ENCODE measurements around the gene INO80.

Gene INO80

DNA sequence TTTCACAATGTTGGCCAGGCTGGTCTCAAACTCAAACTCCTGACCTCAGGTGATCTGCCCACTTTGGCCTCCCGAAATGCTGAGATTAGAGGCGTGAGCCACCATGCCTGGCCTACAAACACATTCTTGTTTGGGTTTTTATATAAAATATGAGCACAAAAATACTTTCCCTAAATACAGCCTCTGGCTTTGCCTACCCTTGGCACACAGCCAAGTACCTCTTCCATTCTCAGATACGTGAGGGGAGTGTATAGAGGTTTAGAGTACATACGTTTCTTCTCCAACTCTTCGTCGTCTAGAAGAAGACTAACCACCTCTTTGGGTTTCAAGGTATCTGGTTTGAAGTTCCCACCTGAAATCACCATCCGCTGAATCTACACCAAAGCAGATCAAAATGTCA is 129.3 kb downstream of the INO80 start:
- Histone ChIP-seq H3K4me1 (ENCODE audit: insufficient read depth, low read length, severe bottlenecking) (no peaks in the 10 kb centered on the region), H3K27ac (ENCODE audit: low read depth, low read length, poor library complexity, severe bottlenecking) (no peak overlapping the region)

DNA sequence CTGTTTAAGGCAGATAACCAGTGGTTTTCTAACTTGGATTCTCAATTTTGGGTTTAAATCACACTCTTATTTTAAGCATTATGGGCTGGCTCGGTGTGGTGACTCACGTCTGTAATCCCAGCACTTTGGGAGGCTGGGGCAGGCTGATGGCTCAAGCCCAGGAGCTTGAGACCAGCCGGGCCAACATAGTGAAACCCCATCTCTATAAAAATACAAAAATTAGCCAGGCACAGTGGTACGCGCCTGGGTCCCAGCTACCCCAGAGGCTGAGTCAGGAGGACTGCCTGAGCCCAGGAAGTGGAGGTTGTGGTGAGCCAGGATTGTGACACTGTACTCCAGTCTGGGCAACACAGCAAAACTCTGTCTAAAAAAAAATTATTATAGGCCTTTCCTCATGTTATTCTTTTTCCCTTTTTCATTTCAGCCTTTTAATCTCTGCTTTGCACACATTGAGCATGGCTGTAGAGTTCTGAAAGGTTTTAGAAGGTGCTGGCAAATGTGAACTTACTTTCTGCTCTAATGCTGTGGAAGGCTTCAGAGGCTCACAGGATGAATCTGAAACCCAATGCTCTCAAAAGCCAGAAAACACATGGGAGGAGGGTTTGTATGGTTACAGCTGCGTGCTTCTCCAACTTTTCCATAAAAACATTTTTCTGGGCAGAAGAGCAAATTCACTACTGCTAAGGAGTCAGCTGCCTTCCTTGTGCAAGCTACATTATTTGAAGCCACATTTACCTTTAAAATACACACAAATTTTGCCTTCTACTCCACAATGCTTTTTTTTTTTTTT is 130.3 kb downstream of the INO80 start:
- no peaks in the 10 kb centered on the region for H3K27me3 ChIP-seq (ENCODE audit: insufficient read depth, low read length)
- no peaks in the 10 kb centered on the region for H4K20me1 ChIP-seq (ENCODE audit: insufficient read depth, low read length)
- no peaks in the 10 kb centered on the region for H3K9me2 ChIP-seq (ENCODE audit: low read depth, low read length)
- H3K4me1 ChIP-seq (ENCODE audit: insufficient read depth, low read length, severe bottlenecking): no peaks in the 10 kb centered on the region
- H3F3A ChIP-seq (ENCODE audit: insufficient read depth, low read length): no peaks in the 10 kb centered on the region
- no peak overlapping the region for H2AFZ ChIP-seq (ENCODE audit: low read length)
- H3K79me2 ChIP-seq (ENCODE audit: insufficient read depth, low read length): no peaks in the 10 kb centered on the region
- H3K36me3 ChIP-seq (ENCODE audit: insufficient read depth, low read length): peaks cover 91% of the 10 kb centered on the region
- H3K27ac ChIP-seq (ENCODE audit: low read depth, low read length, poor library complexity, severe bottlenecking): no peak overlapping the region
- no peak for TF ChIP-seq EZH2 (IDR thresholded peaks at IDR 0.05; ENCODE audit: borderline replicate concordance, low read length)
- TF ChIP-seq, protein P1, sequence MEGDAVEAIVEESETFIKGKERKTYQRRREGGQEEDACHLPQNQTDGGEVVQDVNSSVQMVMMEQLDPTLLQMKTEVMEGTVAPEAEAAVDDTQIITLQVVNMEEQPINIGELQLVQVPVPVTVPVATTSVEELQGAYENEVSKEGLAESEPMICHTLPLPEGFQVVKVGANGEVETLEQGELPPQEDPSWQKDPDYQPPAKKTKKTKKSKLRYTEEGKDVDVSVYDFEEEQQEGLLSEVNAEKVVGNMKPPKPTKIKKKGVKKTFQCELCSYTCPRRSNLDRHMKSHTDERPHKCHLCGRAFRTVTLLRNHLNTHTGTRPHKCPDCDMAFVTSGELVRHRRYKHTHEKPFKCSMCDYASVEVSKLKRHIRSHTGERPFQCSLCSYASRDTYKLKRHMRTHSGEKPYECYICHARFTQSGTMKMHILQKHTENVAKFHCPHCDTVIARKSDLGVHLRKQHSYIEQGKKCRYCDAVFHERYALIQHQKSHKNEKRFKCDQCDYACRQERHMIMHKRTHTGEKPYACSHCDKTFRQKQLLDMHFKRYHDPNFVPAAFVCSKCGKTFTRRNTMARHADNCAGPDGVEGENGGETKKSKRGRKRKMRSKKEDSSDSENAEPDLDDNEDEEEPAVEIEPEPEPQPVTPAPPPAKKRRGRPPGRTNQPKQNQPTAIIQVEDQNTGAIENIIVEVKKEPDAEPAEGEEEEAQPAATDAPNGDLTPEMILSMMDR (IDR thresholded peaks at IDR 0.05; ENCODE audit: low read length): no peak
- no peak overlapping the region for H3K4me3 ChIP-seq (ENCODE audit: low read depth, low read length, poor library complexity, severe bottlenecking)
- no peak overlapping the region for H3K9ac ChIP-seq (ENCODE audit: low read length)
- H3K9me3 ChIP-seq (ENCODE audit: low read length): no peaks in the 10 kb centered on the region
- H3K4me2 ChIP-seq (ENCODE audit: low read length): no peak overlapping the region

More for the DNA sequence above, 129.3 kb downstream of the INO80 start:
- H2AFZ ChIP-seq (ENCODE audit: low read length): no peak overlapping the region
- H3K27me3 ChIP-seq (ENCODE audit: insufficient read depth, low read length): no peaks in the 10 kb centered on the region
- no peaks in the 10 kb centered on the region for H3F3A ChIP-seq (ENCODE audit: insufficient read depth, low read length)
- H3K79me2 ChIP-seq (ENCODE audit: insufficient read depth, low read length): no peaks in the 10 kb centered on the region
- no peak overlapping the region for H3K4me3 ChIP-seq (ENCODE audit: low read depth, low read length, poor library complexity, severe bottlenecking)
- no peak for TF ChIP-seq EZH2 (IDR thresholded peaks at IDR 0.05; ENCODE audit: borderline replicate concordance, low read length)
- TF ChIP-seq, protein P1 (IDR thresholded peaks at IDR 0.05; ENCODE audit: low read length): no peak
- no peaks in the 10 kb centered on the region for H3K9me3 ChIP-seq (ENCODE audit: low read length)
- H3K4me2 ChIP-seq (ENCODE audit: low read length): no peak overlapping the region
- no peak overlapping the region for H3K9ac ChIP-seq (ENCODE audit: low read length)
- peaks cover 86% of the 10 kb centered on the region for H3K36me3 ChIP-seq (ENCODE audit: insufficient read depth, low read length)
- no peaks in the 10 kb centered on the region for H4K20me1 ChIP-seq (ENCODE audit: insufficient read depth, low read length)
- H3K9me2 ChIP-seq (ENCODE audit: low read depth, low read length): no peaks in the 10 kb centered on the region

DNA sequence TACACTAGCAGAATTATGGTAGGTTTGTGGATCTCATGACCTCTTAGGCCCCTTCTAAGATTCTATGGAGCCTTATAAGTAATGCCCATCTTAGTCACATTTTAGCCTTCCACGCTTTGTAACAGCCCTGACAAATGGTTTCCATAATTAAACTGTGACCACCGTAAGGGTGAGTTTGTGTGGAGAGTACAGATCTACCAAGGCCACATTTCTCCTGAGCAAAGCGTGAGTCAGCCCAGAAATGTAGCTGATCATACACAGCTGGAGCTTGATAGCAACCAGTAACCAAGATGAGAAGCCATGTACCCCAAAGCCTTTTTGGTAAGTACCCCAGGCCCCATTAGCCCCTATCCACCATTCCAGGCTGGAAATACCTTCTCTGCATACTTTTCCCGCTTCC is 131.1 kb downstream of the INO80 start:
- H3K9me2 ChIP-seq (ENCODE audit: low read depth, low read length): no peaks in the 10 kb centered on the region
- no peak overlapping the region for H3K4me2 ChIP-seq (ENCODE audit: low read length)
- no peaks in the 10 kb centered on the region for H3K4me1 ChIP-seq (ENCODE audit: insufficient read depth, low read length, severe bottlenecking)
- no peaks in the 10 kb centered on the region for H3F3A ChIP-seq (ENCODE audit: insufficient read depth, low read length)
- no peak for TF ChIP-seq EZH2 (IDR thresholded peaks at IDR 0.05; ENCODE audit: borderline replicate concordance, low read length)
- TF ChIP-seq, protein P1 (IDR thresholded peaks at IDR 0.05; ENCODE audit: low read length): no peak
- peaks cover 92% of the 10 kb centered on the region for H3K36me3 ChIP-seq (ENCODE audit: insufficient read depth, low read length)
- no peaks in the 10 kb centered on the region for H3K9me3 ChIP-seq (ENCODE audit: low read length)
- H3K79me2 ChIP-seq (ENCODE audit: insufficient read depth, low read length): no peaks in the 10 kb centered on the region
- no peak overlapping the region for H3K27ac ChIP-seq (ENCODE audit: low read depth, low read length, poor library complexity, severe bottlenecking)
- no peaks in the 10 kb centered on the region for H3K27me3 ChIP-seq (ENCODE audit: insufficient read depth, low read length)
- H4K20me1 ChIP-seq (ENCODE audit: insufficient read depth, low read length): no peaks in the 10 kb centered on the region
- H3K4me3 ChIP-seq (ENCODE audit: low read depth, low read length, poor library complexity, severe bottlenecking): no peak overlapping the region
- no peak overlapping the region for H3K9ac ChIP-seq (ENCODE audit: low read length)
- H2AFZ ChIP-seq (ENCODE audit: low read length): no peak overlapping the region

Measured in OCI-LY1 (cell line).